ENCODE measurements around the gene MED13L. TPM values are rescaled to one million over a fixed set of nuclear protein-coding genes. Genes with fewer than 3 reads are reported as not detected.

Gene MED13L
- total RNA-seq, 4 donors from 2014 or later = 126 to 194 (median 154) TPM

GRCh38 chr12:115960868-115961802 is 316.4 kb downstream of the MED13L start:
- DNase-seq = no peak
- no peaks in the 10 kb centered on the region for H3K27me3 ChIP-seq
- no peak overlapping the region for H3K4me3 ChIP-seq
- H3K4me1 ChIP-seq = no peaks in the 10 kb centered on the region
- H3K36me3 ChIP-seq = peaks cover 0 to 70% (median 27%) of the 10 kb centered on the region in 4 donors
- 93 to 94% methylated on average over 6 to 12 of the region's 12 CpGs for WGBS, 2 donors (ENCODE audit: low coverage in 1 of 2)
- intact Hi-C loops (cut with DNase I; ENCODE audit: low total_unique reads) = no loop called here
- no peak for TF ChIP-seq POLR2AphosphoS5 (IDR thresholded peaks at IDR 0.05)
- TF ChIP-seq EP300 (IDR thresholded peaks at IDR 0.05; ENCODE audit: low read depth) = no peak
- no peak for TF ChIP-seq POLR2A (IDR thresholded peaks at IDR 0.05)
- no peak for TF ChIP-seq CTCF (IDR thresholded peaks at IDR 0.05)
- H3K9me3 ChIP-seq = no peaks in the 10 kb centered on the region
- H3K27ac ChIP-seq = no peak overlapping the region
- in situ Hi-C loops (cut with MboI; ENCODE audit: low pct_ligation_motif_present in 1 of 4, low pct_unique_long_range_greater_than_20kb in 1 of 4, low sequenced_read_pairs in 3 of 4) = no loop called here

DNA sequence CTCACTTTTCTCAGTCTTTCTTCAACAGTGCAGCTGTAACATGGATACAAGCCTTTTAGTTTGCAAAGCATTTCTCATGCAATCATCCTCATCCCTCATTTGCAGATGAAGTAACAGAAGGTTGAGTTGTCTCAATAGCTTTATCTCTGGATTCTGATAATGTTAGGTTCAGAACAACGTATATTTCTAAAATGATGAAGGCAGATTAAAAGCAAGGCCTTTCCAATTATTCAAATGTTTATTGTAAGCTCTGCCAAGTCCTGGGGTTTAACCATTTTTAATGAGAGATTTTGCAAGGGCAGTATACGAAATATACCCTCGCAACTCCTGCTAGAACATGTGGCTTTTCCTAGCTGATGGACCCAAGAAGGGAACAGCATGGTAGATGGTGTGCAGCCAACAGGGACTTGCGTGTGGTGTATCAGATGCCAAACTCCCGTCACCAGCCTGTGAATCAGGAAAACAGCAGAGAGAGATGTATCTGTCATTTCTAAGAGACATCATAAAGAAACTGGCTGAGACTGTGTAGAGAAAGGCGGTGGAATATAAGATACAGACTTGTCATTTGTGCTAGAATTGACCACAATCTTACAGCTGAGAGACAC is 319.7 kb downstream of the MED13L start:
- WGBS, 2 donors (ENCODE audit: low coverage in 1 of 2) = 93 to 94% methylated on average over 3 to 6 of the region's 6 CpGs
- no peaks in the 10 kb centered on the region for H3K27me3 ChIP-seq
- H3K36me3 ChIP-seq = peaks cover 0 to 37% (median 13%) of the 10 kb centered on the region in 4 donors
- H3K27ac ChIP-seq = no peak overlapping the region
- no peak for DNase-seq
- H3K4me1 ChIP-seq = no peaks in the 10 kb centered on the region
- intact Hi-C loops (cut with DNase I; ENCODE audit: low total_unique reads) = no loop called here
- H3K4me3 ChIP-seq = no peak overlapping the region
- in situ Hi-C loops (cut with MboI; ENCODE audit: low pct_ligation_motif_present in 1 of 4, low pct_unique_long_range_greater_than_20kb in 1 of 4, low sequenced_read_pairs in 3 of 4) = no loop called here
- TF ChIP-seq POLR2AphosphoS5 (IDR thresholded peaks at IDR 0.05) (no peak), CTCF (IDR thresholded peaks at IDR 0.05) (no peak), EP300 (IDR thresholded peaks at IDR 0.05; ENCODE audit: low read depth) (no peak), POLR2A (IDR thresholded peaks at IDR 0.05) (no peak)
- no peaks in the 10 kb centered on the region for H3K9me3 ChIP-seq

- H3K4me1 ChIP-seq = no peaks in the 10 kb centered on the region
- in situ Hi-C loops (cut with MboI; ENCODE audit: low pct_ligation_motif_present in 1 of 4, low pct_unique_long_range_greater_than_20kb in 1 of 4, low sequenced_read_pairs in 3 of 4) (no loop called here), intact Hi-C loops (cut with DNase I; ENCODE audit: low total_unique reads) (no loop called here)
- WGBS, 2 donors (ENCODE audit: low coverage in 1 of 2) = 79 to 83% methylated on average over 4 of the region's 4 CpGs
- DNase-seq = no peak
- H3K9me3 ChIP-seq = no peaks in the 10 kb centered on the region
- TF ChIP-seq POLR2AphosphoS5 (IDR thresholded peaks at IDR 0.05) (no peak), POLR2A (IDR thresholded peaks at IDR 0.05) (no peak), CTCF (IDR thresholded peaks at IDR 0.05) (no peak), EP300 (IDR thresholded peaks at IDR 0.05; ENCODE audit: low read depth) (no peak)
- H3K27me3 ChIP-seq = no peaks in the 10 kb centered on the region
- H3K4me3 ChIP-seq = no peak overlapping the region
- peaks cover 0 to 26% (median 8%) of the 10 kb centered on the region in 4 donors for H3K36me3 ChIP-seq
- no peak overlapping the region for H3K27ac ChIP-seq
Observed at GRCh38 chr12:115956659-115957058, 320.8 kb downstream of the MED13L start.

DNA sequence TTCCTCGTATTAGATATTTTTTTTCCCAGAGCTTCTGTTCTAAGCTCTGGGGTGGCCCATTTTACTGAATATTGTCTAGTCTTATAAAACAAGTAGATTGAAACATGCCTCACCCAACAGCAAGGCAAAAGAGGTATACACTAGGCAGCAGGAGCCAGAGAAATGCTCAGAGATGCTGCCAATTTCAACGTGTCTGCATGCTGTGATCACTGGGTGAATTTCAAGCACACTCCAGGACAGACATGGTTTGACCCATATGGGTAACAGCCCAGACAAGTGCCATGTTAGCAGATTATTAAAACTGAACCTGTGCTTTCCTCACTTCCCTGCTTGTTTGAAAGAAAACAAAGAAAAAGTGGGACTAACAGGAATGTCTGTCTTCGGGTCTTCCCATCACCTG is 321.3 kb downstream of the MED13L start:
- H3K9me3 ChIP-seq = no peaks in the 10 kb centered on the region
- DNase-seq = no peak
- H3K27ac ChIP-seq = no peak overlapping the region
- no peak overlapping the region for H3K4me3 ChIP-seq
- in situ Hi-C loops (cut with MboI; ENCODE audit: low pct_ligation_motif_present in 1 of 4, low pct_unique_long_range_greater_than_20kb in 1 of 4, low sequenced_read_pairs in 3 of 4) (no loop called here), intact Hi-C loops (cut with DNase I; ENCODE audit: low total_unique reads) (no loop called here)
- no peaks in the 10 kb centered on the region for H3K27me3 ChIP-seq
- no peaks in the 10 kb centered on the region for H3K4me1 ChIP-seq
- peaks cover 0 to 22% (median 6%) of the 10 kb centered on the region in 4 donors for H3K36me3 ChIP-seq
- WGBS, 2 donors (ENCODE audit: low coverage in 1 of 2) = 68 to 87% methylated on average over 3 of the region's 3 CpGs
- no peak for TF ChIP-seq POLR2AphosphoS5 (IDR thresholded peaks at IDR 0.05)
- no peak for TF ChIP-seq CTCF (IDR thresholded peaks at IDR 0.05)
- TF ChIP-seq POLR2A (IDR thresholded peaks at IDR 0.05) = no peak
- TF ChIP-seq EP300 (IDR thresholded peaks at IDR 0.05; ENCODE audit: low read depth) = no peak

Data from transverse colon (tissue), 4 donors.